Measurements from ENCODE around the gene TSPAN18. TPM values are rescaled to one million over a fixed set of nuclear protein-coding genes. Genes with fewer than 3 reads are reported as not detected.

Gene TSPAN18
- total and polyA plus RNA-seq, 2 experiments from 2014 or later: 0.20 to 0.54 TPM

DNA sequence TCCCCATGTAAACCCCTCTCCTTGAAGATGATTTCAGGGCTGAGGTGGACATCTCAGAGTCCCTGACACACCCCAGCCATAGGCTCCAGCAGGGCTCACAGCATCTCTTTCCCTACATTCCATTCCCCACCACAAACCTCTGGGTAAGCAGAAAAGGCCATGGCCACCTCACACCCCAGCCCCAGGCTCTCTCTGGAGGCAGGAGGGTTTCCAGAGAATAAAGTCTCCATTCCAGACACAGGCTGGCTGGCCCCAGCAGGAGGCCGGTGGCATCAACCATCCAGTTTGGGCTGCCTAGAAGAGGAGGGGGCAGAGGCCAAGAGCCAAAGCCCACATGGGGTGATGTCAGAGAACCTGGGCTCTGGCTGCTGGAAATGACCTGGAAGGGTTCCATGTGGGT lies 162.5 kb downstream of the TSPAN18 start:
- Histone ChIP-seq H3K9ac (no peak overlapping the region), H3K9me2 (ENCODE audit: insufficient read depth) (no peaks in the 10 kb centered on the region), H2AFZ (no peak overlapping the region), H3K36me3 (ENCODE audit: low read depth) (no peaks in the 10 kb centered on the region), H3K9me3 (ENCODE audit: low read depth) (no peaks in the 10 kb centered on the region), H3K4me2 (ENCODE audit: unreplicated experiment) (no peak overlapping the region), H3K4me1 (ENCODE audit: insufficient read depth) (peaks cover 17% of the 10 kb centered on the region), H3K79me2 (ENCODE audit: insufficient read depth) (no peaks in the 10 kb centered on the region), H4K20me1 (ENCODE audit: insufficient read depth) (no peaks in the 10 kb centered on the region), H3K27ac (no peak overlapping the region), H3K27me3 (replicated peaks; ENCODE audit: insufficient read depth) (0 out of 2 replicates have a peak, but pooled peaks cover 7% of the 10 kb centered on the region), H3K4me3 (no peak overlapping the region), H3F3A (ENCODE audit: insufficient read depth) (peaks cover 12% of the 10 kb centered on the region)
- TF ChIP-seq EZH2 (IDR thresholded peaks at IDR 0.05; ENCODE audit: insufficient read depth, poor library complexity, severe bottlenecking) (no peak), EZH2phosphoT487 (IDR thresholded peaks at IDR 0.05; ENCODE audit: insufficient read depth, low read depth) (no peak)
- WGBS, 2 experiments (ENCODE audit: low coverage in 1 of 2, low lambda C conversion rate in 2 of 2, missing lambda C conversion rate in 2 of 2): 86 to 91% methylated on average over 1 of the region's 1 CpG
- peak; percentile 71 for DNase-seq
- in situ Hi-C loops (cut with MboI): no loop called here

DNA sequence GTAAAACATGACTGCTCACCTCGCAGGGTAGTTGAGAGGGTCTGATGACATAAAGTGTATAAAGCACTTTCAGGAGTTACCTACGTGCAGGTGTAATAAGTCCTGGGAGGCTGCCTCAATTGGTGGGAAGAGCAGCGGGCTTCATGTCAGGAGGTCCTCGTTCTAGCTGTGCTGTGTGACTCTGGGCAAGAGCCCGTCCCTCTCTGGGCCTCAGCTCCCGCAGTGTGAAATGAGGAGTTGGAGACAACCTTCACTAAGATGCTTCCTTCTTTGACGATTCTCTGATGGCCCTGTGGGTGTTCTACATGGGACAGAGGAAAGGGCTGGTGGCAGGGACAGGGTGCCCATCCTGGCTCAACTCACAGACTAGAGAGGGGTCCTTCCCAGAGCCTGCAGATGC lies 166.1 kb downstream of the TSPAN18 start:
- WGBS, 2 experiments (ENCODE audit: low coverage in 1 of 2, low lambda C conversion rate in 2 of 2, missing lambda C conversion rate in 2 of 2): 79 to 82% methylated on average over 7 of the region's 7 CpGs
- Histone ChIP-seq H3F3A (ENCODE audit: insufficient read depth) (no peaks in the 10 kb centered on the region), H3K27ac (no peak overlapping the region)

DNA sequence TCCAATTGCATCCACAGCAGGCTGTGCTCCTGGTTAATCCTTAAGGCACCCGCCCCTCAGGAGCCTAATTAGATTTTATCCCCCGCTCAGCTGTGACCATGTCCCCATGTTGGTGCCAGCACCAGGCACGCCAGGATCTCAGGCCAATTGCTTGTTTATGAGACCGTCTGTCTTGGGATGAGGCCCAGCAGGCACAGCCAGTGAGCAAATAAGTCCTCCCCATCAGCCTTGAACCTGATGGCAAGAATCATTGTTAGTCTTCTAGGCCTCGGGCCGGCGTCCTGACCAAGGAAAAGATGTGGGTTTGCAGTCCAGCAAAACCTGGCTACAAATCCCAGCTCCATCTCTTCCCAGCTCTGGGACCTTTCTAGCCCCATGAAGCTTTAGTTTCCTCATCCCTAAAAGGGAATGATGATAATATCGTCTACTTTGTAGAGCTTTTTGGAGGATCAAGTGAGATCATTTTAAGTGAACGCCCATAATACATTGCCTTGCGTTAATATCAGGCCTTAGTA lies 166.6 kb downstream of the TSPAN18 start:
- Histone ChIP-seq H3F3A (ENCODE audit: insufficient read depth) (no peaks in the 10 kb centered on the region), H3K36me3 (ENCODE audit: low read depth) (no peaks in the 10 kb centered on the region), H3K9me3 (ENCODE audit: low read depth) (no peaks in the 10 kb centered on the region), H3K4me2 (ENCODE audit: unreplicated experiment) (no peak overlapping the region), H3K4me1 (ENCODE audit: insufficient read depth) (0 out of 2 replicates have a peak, but pooled peaks cover 5% of the 10 kb centered on the region), H3K9ac (no peak overlapping the region), H3K9me2 (ENCODE audit: insufficient read depth) (no peaks in the 10 kb centered on the region), H3K4me3 (no peak overlapping the region), H3K79me2 (ENCODE audit: insufficient read depth) (no peaks in the 10 kb centered on the region), H2AFZ (no peak overlapping the region), H3K27me3 (replicated peaks; ENCODE audit: insufficient read depth) (peaks cover 30% of the 10 kb centered on the region), H4K20me1 (ENCODE audit: insufficient read depth) (no peaks in the 10 kb centered on the region), H3K27ac (no peak overlapping the region)
- in situ Hi-C loops (cut with MboI): loop anchor here (5.0 kb wide), 1 partner anchor 166 kb away; the partner anchor contains the start of gene TSPAN18
- DNase-seq: no peak
- WGBS, 2 experiments (ENCODE audit: low coverage in 1 of 2, low lambda C conversion rate in 2 of 2, missing lambda C conversion rate in 2 of 2): 52 to 54% methylated on average over 10 of the region's 10 CpGs
- TF ChIP-seq EZH2 (IDR thresholded peaks at IDR 0.05; ENCODE audit: insufficient read depth, poor library complexity, severe bottlenecking): no peak
- TF ChIP-seq EZH2phosphoT487 (IDR thresholded peaks at IDR 0.05; ENCODE audit: insufficient read depth, low read depth): no peak

More for the DNA sequence above, 166.1 kb downstream of the TSPAN18 start:
- TF ChIP-seq EZH2 (IDR thresholded peaks at IDR 0.05; ENCODE audit: insufficient read depth, poor library complexity, severe bottlenecking) (no peak), EZH2phosphoT487 (IDR thresholded peaks at IDR 0.05; ENCODE audit: insufficient read depth, low read depth) (no peak)
- Histone ChIP-seq H3K4me3 (no peak overlapping the region), H4K20me1 (ENCODE audit: insufficient read depth) (no peaks in the 10 kb centered on the region), H3K4me1 (ENCODE audit: insufficient read depth) (0 out of 2 replicates have a peak, but pooled peaks cover 5% of the 10 kb centered on the region), H3K27me3 (replicated peaks; ENCODE audit: insufficient read depth) (peaks cover 29% of the 10 kb centered on the region), H3K9me2 (ENCODE audit: insufficient read depth) (no peaks in the 10 kb centered on the region), H3K9me3 (ENCODE audit: low read depth) (no peaks in the 10 kb centered on the region), H3K9ac (no peak overlapping the region), H3K4me2 (ENCODE audit: unreplicated experiment) (no peak overlapping the region), H3K79me2 (ENCODE audit: insufficient read depth) (no peaks in the 10 kb centered on the region), H2AFZ (no peak overlapping the region), H3K36me3 (ENCODE audit: low read depth) (no peaks in the 10 kb centered on the region)
- in situ Hi-C loops (cut with MboI): loop anchor here (5.0 kb wide), 1 partner anchor 166 kb away; the partner anchor contains the start of gene TSPAN18
- no peak for DNase-seq

DNA sequence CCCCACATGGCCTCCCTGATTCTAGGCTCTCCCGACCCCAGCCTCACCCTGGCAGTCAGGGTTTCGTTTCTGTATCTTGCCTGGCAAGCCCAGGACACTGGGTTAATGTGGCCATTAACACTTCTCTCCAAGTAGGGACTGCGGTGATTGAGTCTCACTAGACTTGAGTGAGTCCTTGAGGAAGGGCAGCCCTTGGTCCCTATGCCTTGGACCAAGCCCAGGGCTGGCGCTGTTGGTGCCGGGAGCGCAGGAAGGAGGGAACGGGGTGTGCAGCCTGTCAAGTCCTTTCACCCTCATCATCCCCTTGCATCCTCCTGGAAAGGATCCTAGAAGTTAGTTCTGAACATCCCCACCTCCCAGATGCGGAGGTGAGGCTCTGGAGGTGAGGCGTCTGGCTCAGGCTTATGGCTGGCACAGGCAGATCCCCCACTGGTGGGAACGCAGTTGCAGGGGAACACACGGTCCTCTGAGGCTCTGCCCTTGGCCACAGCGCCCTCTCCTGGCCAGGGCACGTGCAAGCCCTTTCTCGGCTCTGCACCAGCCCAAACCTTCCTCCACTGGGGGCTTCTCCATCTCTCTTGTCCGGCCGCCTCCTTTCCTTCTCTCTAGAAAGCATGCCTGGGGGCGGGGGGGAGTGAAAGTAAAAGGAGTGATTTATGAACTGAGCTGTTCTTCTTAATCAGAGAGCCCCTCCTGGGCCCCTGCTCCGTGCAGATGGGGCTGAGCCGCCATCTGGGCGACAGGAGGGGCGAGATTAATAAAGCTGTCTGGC lies 167.3 kb downstream of the TSPAN18 start:
- H4K20me1 ChIP-seq (ENCODE audit: insufficient read depth): no peaks in the 10 kb centered on the region
- H3K9me3 ChIP-seq (ENCODE audit: low read depth): no peaks in the 10 kb centered on the region
- no peaks in the 10 kb centered on the region for H3F3A ChIP-seq (ENCODE audit: insufficient read depth)
- no peak overlapping the region for H3K4me3 ChIP-seq
- no peaks in the 10 kb centered on the region for H3K79me2 ChIP-seq (ENCODE audit: insufficient read depth)
- H3K36me3 ChIP-seq (ENCODE audit: low read depth): no peaks in the 10 kb centered on the region
- no peaks in the 10 kb centered on the region for H3K9me2 ChIP-seq (ENCODE audit: insufficient read depth)
- no peak for TF ChIP-seq EZH2 (IDR thresholded peaks at IDR 0.05; ENCODE audit: insufficient read depth, poor library complexity, severe bottlenecking)
- TF ChIP-seq EZH2phosphoT487 (IDR thresholded peaks at IDR 0.05; ENCODE audit: insufficient read depth, low read depth): no peak
- no peak overlapping the region for H2AFZ ChIP-seq
- peak; percentile 80 for DNase-seq
- peak overlapping the region; percentile 25 for H3K4me2 ChIP-seq (ENCODE audit: unreplicated experiment)
- peaks cover 33% of the 10 kb centered on the region for H3K27me3 ChIP-seq (replicated peaks; ENCODE audit: insufficient read depth)
- no peak overlapping the region for H3K27ac ChIP-seq
- H3K9ac ChIP-seq: no peak overlapping the region
- 14 to 19% methylated on average over 21 of the region's 21 CpGs for WGBS, 2 experiments (ENCODE audit: low coverage in 1 of 2, low lambda C conversion rate in 2 of 2, missing lambda C conversion rate in 2 of 2)
- 0 out of 2 replicates have a peak, but pooled peaks cover under 1% of the 10 kb centered on the region for H3K4me1 ChIP-seq (ENCODE audit: insufficient read depth)
- in situ Hi-C loops (cut with MboI): loop anchor here (5.0 kb wide), 1 partner anchor 167 kb away; the partner anchor contains the start of gene TSPAN18

Data from GM23248 (cell line).